ENCODE results near the gene ATP6V1A.

DNA sequence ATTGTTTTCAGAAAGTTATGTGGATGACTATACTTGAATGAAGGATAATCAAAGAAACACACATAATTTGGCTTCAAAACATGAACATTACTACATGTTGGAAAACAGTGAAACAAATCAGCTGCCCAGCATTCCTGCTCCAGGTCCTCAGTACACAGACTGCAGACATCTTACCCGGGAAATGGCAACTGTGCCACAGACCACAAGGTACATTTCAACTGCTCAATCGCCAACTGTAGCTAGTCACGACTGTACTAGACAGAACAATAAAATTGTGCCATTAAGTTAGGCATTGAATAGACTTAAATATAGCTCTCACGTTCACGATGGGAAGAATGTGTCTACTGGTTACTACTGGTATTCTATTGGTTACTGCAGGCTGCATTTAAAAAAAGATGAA lies 5.7 kb upstream of the ATP6V1A start:
- TF ChIP-seq, protein P1, sequence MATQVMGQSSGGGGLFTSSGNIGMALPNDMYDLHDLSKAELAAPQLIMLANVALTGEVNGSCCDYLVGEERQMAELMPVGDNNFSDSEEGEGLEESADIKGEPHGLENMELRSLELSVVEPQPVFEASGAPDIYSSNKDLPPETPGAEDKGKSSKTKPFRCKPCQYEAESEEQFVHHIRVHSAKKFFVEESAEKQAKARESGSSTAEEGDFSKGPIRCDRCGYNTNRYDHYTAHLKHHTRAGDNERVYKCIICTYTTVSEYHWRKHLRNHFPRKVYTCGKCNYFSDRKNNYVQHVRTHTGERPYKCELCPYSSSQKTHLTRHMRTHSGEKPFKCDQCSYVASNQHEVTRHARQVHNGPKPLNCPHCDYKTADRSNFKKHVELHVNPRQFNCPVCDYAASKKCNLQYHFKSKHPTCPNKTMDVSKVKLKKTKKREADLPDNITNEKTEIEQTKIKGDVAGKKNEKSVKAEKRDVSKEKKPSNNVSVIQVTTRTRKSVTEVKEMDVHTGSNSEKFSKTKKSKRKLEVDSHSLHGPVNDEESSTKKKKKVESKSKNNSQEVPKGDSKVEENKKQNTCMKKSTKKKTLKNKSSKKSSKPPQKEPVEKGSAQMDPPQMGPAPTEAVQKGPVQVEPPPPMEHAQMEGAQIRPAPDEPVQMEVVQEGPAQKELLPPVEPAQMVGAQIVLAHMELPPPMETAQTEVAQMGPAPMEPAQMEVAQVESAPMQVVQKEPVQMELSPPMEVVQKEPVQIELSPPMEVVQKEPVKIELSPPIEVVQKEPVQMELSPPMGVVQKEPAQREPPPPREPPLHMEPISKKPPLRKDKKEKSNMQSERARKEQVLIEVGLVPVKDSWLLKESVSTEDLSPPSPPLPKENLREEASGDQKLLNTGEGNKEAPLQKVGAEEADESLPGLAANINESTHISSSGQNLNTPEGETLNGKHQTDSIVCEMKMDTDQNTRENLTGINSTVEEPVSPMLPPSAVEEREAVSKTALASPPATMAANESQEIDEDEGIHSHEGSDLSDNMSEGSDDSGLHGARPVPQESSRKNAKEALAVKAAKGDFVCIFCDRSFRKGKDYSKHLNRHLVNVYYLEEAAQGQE (IDR thresholded peaks at IDR 0.05; ENCODE audit: insufficient read depth in 1 of 2, low read depth in 2 of 2, low read length in 1 of 2): no peak
- no peak for TF ChIP-seq POLR2AphosphoS5 (IDR thresholded peaks at IDR 0.05; ENCODE audit: low read depth, low read length)
- TF ChIP-seq, protein P2, sequence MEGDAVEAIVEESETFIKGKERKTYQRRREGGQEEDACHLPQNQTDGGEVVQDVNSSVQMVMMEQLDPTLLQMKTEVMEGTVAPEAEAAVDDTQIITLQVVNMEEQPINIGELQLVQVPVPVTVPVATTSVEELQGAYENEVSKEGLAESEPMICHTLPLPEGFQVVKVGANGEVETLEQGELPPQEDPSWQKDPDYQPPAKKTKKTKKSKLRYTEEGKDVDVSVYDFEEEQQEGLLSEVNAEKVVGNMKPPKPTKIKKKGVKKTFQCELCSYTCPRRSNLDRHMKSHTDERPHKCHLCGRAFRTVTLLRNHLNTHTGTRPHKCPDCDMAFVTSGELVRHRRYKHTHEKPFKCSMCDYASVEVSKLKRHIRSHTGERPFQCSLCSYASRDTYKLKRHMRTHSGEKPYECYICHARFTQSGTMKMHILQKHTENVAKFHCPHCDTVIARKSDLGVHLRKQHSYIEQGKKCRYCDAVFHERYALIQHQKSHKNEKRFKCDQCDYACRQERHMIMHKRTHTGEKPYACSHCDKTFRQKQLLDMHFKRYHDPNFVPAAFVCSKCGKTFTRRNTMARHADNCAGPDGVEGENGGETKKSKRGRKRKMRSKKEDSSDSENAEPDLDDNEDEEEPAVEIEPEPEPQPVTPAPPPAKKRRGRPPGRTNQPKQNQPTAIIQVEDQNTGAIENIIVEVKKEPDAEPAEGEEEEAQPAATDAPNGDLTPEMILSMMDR (IDR thresholded peaks at IDR 0.05): no peak
